Peyer's patch (tissue), 4 donors: ENCODE results near the gene TERB1.

Experiments
- CTCF ChIP-seq, 6 experiments: fragments of 450-650 bp in 4 of 6; fragments of 200-600 bp in 2 of 6; sonication (generic) in 1 of 6; IDR thresholded peaks; one replicate each; pipeline ENCODE4 v1.5.1; 2017 to 2019; ENCODE audit warnings: antibody characterized with exemption in 6 of 6, mild to moderate bottlenecking in 3 of 6, moderate library complexity in 1 of 6
- POLR2A ChIP-seq, 2 donors: fragments of 450-650 bp; IDR thresholded peaks; one replicate each; pipeline ENCODE4 v1.5.1; 2017; ENCODE audit warnings: antibody characterized with exemption in 2 of 2, mild to moderate bottlenecking in 2 of 2, moderate library complexity in 2 of 2

- TF ChIP-seq CTCF (IDR thresholded peaks at IDR 0.05) (no peak), POLR2A (IDR thresholded peaks at IDR 0.05) (no peak)
These were observed 48.4 kb downstream of the TERB1 start for GRCh38 chr16:66752958-66753357.
